ENCODE results near the gene ISM2. TPM values are rescaled to one million over a fixed set of nuclear protein-coding genes. Genes with fewer than 3 reads are reported as not detected.
A peak's percentile ranks its signal among the peaks of the same experiment; 100 is the strongest.

The ISM2 gene
- polyA plus RNA-seq, 2 of the 4 experiments (the other 2 are of a cell fraction) = 0.10 to 0.21 TPM

DNA sequence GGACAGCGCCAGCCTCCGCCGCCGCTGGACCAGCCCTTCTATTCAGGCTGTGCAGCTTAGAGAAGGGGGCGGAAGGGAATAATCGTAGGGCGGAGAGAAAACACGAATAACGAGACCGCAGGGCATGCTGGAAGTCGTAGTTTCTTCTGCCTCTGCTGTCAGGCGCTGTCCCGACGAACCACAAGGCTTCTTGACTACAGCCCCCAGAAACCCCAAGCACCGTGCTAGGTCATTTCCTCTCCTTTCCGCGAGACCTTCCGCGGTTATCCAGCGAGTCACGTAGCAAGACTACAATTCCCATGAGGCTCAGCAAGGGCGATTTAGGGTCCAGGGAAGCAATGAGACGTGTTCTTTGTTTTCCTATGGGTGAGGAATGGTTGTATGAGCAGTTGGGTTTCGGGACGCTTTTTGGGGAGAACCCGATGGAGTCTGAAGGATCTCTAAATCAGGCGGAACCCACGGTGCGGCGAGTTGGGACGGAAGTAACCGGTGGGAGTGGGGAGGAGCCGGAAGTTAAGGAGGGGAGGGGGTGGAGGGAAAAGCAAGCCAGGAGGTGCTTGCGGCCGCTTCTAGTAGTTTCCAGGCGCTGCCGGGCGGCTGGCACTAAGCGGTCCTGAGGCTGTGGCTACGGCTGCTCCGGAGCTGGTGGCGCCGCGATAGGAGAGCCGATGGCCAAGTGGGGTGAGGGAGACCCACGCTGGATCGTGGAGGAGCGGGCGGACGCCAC, 40.9 kb downstream of the ISM2 start, which contains the start of the genes AHSA1 and VIPAS39:
Gene AHSA1, plus strand, starts transcription at position 572 of the 727 bp plus-strand sequence. Its CDS starts 97 bp downstream, at position 669.
Gene VIPAS39, minus strand, starts transcription at position 80 of the 727 bp plus-strand sequence. CDS start 3,499 bp downstream, outside the sequence.
- peak; percentile 97 to 98 for ATAC-seq
- Histone ChIP-seq H3K4me3 (peak within 1 kb of the TSS; percentile 91), H3K27ac (peak within 1 kb of the TSS; percentile 89 to 95), H3K4me1 (peaks cover 15% of the 10 kb centered on the region), H3K9me3 (no peaks in the 10 kb centered on the region), H3K4me2 (peak within 1 kb of the TSS; percentile 92)
- TF ChIP-seq MYC (IDR thresholded peaks at IDR 0.05; ENCODE audit: borderline replicate concordance, low read length) = peak; percentile 70; the same call in 1 of the 2 replicates
- no peak for TF ChIP-seq HEYL (CRISPR knock-in tag; IDR thresholded peaks at IDR 0.05)
- TF ChIP-seq KDM5A (IDR thresholded peaks at IDR 0.05) = peak; percentile 34; the same call in 1 of the 2 replicates
- 0 out of 2 replicates have a peak, but pooled peaks have one; percentile 66 for TF ChIP-seq MAZ (IDR thresholded peaks at IDR 0.05; ENCODE audit: borderline replicate concordance, low read depth, low read length)
- TF ChIP-seq, protein P1, sequence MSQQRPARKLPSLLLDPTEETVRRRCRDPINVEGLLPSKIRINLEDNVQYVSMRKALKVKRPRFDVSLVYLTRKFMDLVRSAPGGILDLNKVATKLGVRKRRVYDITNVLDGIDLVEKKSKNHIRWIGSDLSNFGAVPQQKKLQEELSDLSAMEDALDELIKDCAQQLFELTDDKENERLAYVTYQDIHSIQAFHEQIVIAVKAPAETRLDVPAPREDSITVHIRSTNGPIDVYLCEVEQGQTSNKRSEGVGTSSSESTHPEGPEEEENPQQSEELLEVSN (IDR thresholded peaks at IDR 0.05; ENCODE audit: borderline replicate concordance, low read depth) = 0 out of 2 replicates have a peak, but pooled peaks have one; percentile 56
- no peak for TF ChIP-seq HOXB13 (CRISPR knock-in tag; IDR thresholded peaks at IDR 0.05; ENCODE audit: low read depth)
- peak; percentile 89; the same call in 1 of the 2 replicates for TF ChIP-seq PHF8 (IDR thresholded peaks at IDR 0.05; ENCODE audit: borderline replicate concordance, low read depth)
- TF ChIP-seq POLR2A (IDR thresholded peaks at IDR 0.05; ENCODE audit: low read length) = peak; percentile 92
- TF ChIP-seq GATA3 (IDR thresholded peaks at IDR 0.05; ENCODE audit: borderline replicate concordance) = no peak; the same call in 1 of the 2 replicates
- TF ChIP-seq, protein P2, sequence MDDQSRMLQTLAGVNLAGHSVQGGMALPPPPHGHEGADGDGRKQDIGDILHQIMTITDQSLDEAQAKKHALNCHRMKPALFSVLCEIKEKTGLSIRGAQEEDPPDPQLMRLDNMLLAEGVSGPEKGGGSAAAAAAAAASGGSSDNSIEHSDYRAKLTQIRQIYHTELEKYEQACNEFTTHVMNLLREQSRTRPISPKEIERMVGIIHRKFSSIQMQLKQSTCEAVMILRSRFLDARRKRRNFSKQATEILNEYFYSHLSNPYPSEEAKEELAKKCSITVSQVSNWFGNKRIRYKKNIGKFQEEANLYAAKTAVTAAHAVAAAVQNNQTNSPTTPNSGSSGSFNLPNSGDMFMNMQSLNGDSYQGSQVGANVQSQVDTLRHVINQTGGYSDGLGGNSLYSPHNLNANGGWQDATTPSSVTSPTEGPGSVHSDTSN (IDR thresholded peaks at IDR 0.05) = no peak; the same call in 1 of the 2 replicates
- peak; percentile 42 for TF ChIP-seq ZFP36 (IDR thresholded peaks at IDR 0.05; ENCODE audit: borderline replicate concordance, partially characterized antibody)
- peak; percentile 11 to 53; a peak in 2 of 5 replicates for TF ChIP-seq JUN (IDR thresholded peaks at IDR 0.05)
- peak; percentile 86 for TF ChIP-seq CHD2 (IDR thresholded peaks at IDR 0.05; ENCODE audit: low read length, partially characterized antibody)
- TF ChIP-seq TP53 (CRISPR knock-in tag; IDR thresholded peaks at IDR 0.05) = no peak
- TF ChIP-seq, protein P3, sequence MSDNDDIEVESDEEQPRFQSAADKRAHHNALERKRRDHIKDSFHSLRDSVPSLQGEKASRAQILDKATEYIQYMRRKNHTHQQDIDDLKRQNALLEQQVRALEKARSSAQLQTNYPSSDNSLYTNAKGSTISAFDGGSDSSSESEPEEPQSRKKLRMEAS (IDR thresholded peaks at IDR 0.05) = peak; percentile 66
- TF ChIP-seq, protein P4, sequence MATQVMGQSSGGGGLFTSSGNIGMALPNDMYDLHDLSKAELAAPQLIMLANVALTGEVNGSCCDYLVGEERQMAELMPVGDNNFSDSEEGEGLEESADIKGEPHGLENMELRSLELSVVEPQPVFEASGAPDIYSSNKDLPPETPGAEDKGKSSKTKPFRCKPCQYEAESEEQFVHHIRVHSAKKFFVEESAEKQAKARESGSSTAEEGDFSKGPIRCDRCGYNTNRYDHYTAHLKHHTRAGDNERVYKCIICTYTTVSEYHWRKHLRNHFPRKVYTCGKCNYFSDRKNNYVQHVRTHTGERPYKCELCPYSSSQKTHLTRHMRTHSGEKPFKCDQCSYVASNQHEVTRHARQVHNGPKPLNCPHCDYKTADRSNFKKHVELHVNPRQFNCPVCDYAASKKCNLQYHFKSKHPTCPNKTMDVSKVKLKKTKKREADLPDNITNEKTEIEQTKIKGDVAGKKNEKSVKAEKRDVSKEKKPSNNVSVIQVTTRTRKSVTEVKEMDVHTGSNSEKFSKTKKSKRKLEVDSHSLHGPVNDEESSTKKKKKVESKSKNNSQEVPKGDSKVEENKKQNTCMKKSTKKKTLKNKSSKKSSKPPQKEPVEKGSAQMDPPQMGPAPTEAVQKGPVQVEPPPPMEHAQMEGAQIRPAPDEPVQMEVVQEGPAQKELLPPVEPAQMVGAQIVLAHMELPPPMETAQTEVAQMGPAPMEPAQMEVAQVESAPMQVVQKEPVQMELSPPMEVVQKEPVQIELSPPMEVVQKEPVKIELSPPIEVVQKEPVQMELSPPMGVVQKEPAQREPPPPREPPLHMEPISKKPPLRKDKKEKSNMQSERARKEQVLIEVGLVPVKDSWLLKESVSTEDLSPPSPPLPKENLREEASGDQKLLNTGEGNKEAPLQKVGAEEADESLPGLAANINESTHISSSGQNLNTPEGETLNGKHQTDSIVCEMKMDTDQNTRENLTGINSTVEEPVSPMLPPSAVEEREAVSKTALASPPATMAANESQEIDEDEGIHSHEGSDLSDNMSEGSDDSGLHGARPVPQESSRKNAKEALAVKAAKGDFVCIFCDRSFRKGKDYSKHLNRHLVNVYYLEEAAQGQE (IDR thresholded peaks at IDR 0.05) = peak; percentile 84
- WGBS (ENCODE audit: missing lambda C conversion rate) = 2% methylated on average over 41 of the region's 50 CpGs
- peak; percentile 91 to 99 for DNase-seq (ENCODE audit: low read depth in 1 of 2, low spot score in 1 of 2)
- peak; percentile 80 for FAIRE-seq
- CTCF ChIA-PET = interaction anchor here (2.1 to 3.2 kb wide), 5 partner anchors 12 to 94 kb away, joined by 6 to 34 read pairs (median 10); no protein-coding TSS in a partner anchor
- POLR2A ChIA-PET = interaction anchor here (0.5 to 1.0 kb wide), 7 partner anchors 9 to 137 kb away, joined by 3 to 5 read pairs (median 3); partner anchors contain the start of genes GSTZ1, POMT2, SAMD15 and TMED8

DNA sequence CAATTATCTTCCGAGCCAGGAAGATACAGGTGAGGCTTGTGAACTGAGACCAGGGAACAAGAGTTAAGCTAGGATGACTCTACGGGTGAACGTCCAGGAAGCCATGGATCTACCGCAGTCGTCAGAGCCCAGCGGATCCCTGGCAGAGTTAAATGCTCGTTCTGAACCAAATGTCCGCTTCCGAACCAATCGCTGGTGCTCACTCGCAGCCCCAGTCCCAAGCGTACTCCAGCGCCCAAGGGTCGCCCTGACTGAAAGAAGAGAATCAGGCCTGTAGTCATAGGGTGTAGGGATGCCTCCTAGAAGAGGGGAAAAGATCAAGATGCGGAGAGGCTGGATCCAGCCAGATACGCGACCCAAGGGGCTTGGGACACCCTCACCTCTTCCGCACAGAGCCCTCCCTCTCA, 41.5 kb downstream of the ISM2 start:
- CTCF ChIA-PET = no interaction called here
- DNase-seq (ENCODE audit: low read depth in 1 of 2, low spot score in 1 of 2) = no peak
- no peak for FAIRE-seq
- ATAC-seq = peak in 1 of 2 experiments; percentile 46; a peak in 4 of 6 replicates
- H3K27ac ChIP-seq = peak overlapping the region; percentile 89 to 95
- POLR2A ChIA-PET = interaction anchor here (0.5 to 1.0 kb wide), 6 partner anchors 9 to 136 kb away, joined by 3 to 5 read pairs (median 3); partner anchors contain the start of genes GSTZ1, POMT2, SAMD15 and TMED8
- peak overlapping the region; percentile 91 for H3K4me3 ChIP-seq
- no peaks in the 10 kb centered on the region for H3K9me3 ChIP-seq
- peaks cover 15% of the 10 kb centered on the region for H3K4me1 ChIP-seq
- 4% methylated on average over 16 of the region's 18 CpGs for WGBS (ENCODE audit: missing lambda C conversion rate)
- peak overlapping the region; percentile 84 for H3K4me2 ChIP-seq
- no peak for TF ChIP-seq CBX8 (IDR thresholded peaks at IDR 0.05)
- TF ChIP-seq HOXB5 (CRISPR knock-in tag; IDR thresholded peaks at IDR 0.05) = no peak
- no peak for TF ChIP-seq TFCP2L1 (CRISPR knock-in tag; IDR thresholded peaks at IDR 0.05)
- TF ChIP-seq POLR2A (IDR thresholded peaks at IDR 0.05; ENCODE audit: low read length) = peak; percentile 98
- TF ChIP-seq GATA3 (IDR thresholded peaks at IDR 0.05; ENCODE audit: borderline replicate concordance) = no peak
- TF ChIP-seq, protein P5, sequence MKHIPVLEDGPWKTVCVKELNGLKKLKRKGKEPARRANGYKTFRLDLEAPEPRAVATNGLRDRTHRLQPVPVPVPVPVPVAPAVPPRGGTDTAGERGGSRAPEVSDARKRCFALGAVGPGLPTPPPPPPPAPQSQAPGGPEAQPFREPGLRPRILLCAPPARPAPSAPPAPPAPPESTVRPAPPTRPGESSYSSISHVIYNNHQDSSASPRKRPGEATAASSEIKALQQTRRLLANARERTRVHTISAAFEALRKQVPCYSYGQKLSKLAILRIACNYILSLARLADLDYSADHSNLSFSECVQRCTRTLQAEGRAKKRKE (CRISPR knock-in tag; IDR thresholded peaks at IDR 0.05; ENCODE audit: low read depth) = no peak
- TF ChIP-seq, protein P6, sequence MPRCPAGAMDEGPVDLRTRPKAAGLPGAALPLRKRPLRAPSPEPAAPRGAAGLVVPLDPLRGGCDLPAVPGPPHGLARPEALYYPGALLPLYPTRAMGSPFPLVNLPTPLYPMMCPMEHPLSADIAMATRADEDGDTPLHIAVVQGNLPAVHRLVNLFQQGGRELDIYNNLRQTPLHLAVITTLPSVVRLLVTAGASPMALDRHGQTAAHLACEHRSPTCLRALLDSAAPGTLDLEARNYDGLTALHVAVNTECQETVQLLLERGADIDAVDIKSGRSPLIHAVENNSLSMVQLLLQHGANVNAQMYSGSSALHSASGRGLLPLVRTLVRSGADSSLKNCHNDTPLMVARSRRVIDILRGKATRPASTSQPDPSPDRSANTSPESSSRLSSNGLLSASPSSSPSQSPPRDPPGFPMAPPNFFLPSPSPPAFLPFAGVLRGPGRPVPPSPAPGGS (IDR thresholded peaks at IDR 0.05) = peak; percentile 80; the same call in 2 of the 3 replicates
- TF ChIP-seq HOXB13 (CRISPR knock-in tag; IDR thresholded peaks at IDR 0.05; ENCODE audit: low read depth) = no peak
- no peak for TF ChIP-seq ZNF302 (CRISPR knock-in tag; IDR thresholded peaks at IDR 0.05)
- no peak for TF ChIP-seq EHF (CRISPR knock-in tag; IDR thresholded peaks at IDR 0.05)
- no peak for TF ChIP-seq JUN (IDR thresholded peaks at IDR 0.05)
- TF ChIP-seq, protein P7, sequence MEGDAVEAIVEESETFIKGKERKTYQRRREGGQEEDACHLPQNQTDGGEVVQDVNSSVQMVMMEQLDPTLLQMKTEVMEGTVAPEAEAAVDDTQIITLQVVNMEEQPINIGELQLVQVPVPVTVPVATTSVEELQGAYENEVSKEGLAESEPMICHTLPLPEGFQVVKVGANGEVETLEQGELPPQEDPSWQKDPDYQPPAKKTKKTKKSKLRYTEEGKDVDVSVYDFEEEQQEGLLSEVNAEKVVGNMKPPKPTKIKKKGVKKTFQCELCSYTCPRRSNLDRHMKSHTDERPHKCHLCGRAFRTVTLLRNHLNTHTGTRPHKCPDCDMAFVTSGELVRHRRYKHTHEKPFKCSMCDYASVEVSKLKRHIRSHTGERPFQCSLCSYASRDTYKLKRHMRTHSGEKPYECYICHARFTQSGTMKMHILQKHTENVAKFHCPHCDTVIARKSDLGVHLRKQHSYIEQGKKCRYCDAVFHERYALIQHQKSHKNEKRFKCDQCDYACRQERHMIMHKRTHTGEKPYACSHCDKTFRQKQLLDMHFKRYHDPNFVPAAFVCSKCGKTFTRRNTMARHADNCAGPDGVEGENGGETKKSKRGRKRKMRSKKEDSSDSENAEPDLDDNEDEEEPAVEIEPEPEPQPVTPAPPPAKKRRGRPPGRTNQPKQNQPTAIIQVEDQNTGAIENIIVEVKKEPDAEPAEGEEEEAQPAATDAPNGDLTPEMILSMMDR (IDR thresholded peaks at IDR 0.05) = no peak
